NCI-H1417 treated with DMSO at 0.1 percent for 48 hours (cell line): ENCODE measurements around the gene ARF5.
A peak's percentile ranks its signal among the peaks of the same experiment; 100 is the strongest.
"Not testable (repeated sequence)": the region's sequence is repeated elsewhere in the genome, so short reads cannot be mapped to it uniquely, and the experiment has no call there.

Experiments
- DNase-seq: peaks from one replicate; lab custom pipeline; 2025; lab: John Stamatoyannopoulos, UW

Gene ARF5

DNA sequence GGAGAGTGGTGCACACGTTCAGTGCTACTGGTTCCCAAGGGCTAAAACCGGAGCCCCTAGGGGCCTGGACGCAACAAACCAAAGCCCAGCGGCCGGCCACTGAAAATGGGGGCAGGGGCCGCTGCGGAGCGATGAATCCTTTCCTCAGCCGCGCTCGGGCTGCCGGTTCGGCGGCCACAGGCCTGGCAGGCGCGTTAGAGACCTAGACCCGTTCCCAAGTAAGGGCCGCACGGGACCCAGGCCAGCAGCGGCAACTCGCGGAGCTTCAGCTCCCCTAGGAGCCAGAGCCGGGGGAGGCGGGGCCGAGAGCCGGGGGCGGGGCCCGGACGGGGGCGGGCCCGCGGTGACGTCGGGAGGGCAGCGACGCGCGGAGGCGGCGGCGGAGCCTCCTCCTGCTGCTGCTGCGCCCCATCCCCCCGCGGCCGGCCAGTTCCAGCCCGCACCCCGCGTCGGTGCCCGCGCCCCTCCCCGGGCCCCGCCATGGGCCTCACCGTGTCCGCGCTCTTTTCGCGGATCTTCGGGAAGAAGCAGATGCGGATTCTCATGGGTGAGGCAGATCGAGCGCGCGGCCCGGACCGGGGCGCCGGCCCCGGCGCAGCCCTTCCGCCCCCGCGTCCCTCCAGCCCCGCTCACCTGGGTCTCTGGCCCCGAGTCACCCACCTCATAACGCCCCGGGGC is at the start of gene ARF5:
Gene ARF5 (plus strand): TSS at position 393 of the 678 bp plus-strand sequence. CDS start 88 bp downstream, at position 481.
- DNase-seq = peak; percentile 9

- DNase-seq = no peak
Observed at GRCh38 chr7:127539116-127539515, 49.1 kb upstream of the ARF5 start.

DNA sequence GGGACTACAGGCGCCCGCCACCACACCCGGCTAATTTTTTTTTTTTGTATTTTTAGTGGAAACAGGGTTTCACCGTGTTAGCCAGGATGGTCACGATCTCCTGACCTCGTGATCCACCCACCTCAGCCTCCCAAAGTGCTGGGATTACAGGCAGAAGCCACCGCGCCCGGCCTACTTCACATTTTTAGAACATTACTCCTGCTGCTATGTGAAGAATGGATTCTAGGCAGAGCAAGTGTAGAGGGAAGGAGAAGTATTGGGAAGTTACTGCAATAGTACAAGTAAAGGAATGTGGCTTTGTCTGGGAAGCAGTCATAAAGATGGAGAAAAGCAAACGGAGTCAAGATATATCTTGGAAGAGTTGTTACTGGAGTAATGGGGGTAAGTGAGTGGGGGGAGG is 47.8 kb upstream of the ARF5 start:
- not testable (repeated sequence) for DNase-seq

- no peak for DNase-seq
Observed at GRCh38 chr7:127541548-127541947, 46.7 kb upstream of the ARF5 start.

- no peak for DNase-seq
Observed at GRCh38 chr7:127546313-127546712, 41.9 kb upstream of the ARF5 start.

DNA sequence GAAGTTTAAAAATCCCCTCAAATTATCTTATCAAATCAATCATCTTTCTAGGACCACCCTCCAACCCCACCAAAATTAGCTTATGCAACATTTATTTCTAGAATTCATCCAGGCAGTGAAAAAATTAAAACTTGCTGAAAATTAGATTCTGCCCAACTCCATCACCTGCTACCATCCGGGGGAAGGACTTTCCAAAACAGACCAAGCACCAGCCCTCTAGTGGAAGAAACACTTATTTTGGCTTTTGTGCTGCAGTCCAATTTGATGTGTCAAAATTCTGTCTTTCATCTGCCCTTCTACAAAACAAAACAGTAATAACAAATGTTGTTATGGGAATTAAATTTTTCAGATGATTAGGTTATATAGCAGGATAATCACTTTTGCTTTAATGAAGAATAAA is 38.0 kb upstream of the ARF5 start:
- DNase-seq = no peak

DNA sequence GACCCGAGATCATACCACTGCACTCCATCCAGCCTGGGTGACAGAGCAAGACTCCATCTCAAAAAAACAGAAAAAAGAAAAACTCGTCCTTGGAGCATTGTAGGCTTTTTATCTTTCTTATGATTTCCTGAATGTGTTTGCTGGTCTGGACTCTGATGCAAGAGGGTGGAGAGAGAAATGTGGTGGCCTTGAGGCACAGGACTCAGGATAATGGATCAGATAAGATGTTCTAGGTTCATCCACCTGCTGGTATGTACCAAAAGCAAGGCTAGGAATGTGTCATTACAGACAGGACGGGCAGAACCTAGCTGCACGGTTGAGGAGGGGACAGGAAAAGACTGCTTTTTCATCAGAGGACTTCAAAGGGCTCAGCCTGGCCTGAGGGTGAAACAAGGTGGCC is 36.3 kb upstream of the ARF5 start:
- no peak for DNase-seq

DNA sequence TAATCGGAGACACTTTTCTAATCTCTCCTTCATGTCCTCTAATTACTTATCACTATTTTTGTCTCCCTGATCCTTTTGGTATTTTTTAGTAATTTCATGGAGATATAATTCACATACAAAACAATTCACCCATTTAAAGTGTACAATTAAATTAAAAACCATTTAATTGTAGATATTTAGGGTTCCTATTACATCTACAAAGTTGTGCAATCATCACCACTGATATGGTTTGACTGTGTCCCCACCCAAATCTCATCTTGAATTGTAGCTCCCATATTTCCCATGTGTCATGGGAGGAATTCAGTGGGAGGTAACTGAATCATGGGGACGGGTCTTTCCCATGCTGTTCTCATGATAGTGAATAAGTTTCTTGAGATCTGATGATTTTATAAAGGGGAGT is 31.8 kb upstream of the ARF5 start:
- DNase-seq = no peak

DNA sequence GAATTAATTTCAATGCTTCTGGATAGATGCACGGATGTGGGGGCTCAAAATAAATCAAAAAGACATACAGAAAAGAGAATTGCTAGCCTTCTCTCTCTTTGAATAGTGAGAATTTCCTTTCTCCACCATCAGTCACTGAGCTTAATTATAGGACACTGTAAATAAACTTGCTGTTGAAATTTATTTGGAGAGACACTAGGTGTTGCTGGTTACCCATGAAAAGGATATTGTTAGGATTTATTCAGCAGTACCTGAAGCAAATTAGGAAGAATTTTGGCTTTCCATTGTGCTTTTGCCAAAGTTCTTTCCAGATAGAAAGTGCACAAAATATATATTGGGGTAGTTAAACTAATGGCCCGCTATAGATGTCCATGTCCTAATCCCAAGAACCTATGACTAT is 30.4 kb upstream of the ARF5 start:
- DNase-seq = no peak

GRCh38 chr7:127566242-127566641 is 22.0 kb upstream of the ARF5 start:
- DNase-seq = no peak

- not testable (repeated sequence) for DNase-seq
Observed at GRCh38 chr7:127568034-127568433, 20.2 kb upstream of the ARF5 start.

DNA sequence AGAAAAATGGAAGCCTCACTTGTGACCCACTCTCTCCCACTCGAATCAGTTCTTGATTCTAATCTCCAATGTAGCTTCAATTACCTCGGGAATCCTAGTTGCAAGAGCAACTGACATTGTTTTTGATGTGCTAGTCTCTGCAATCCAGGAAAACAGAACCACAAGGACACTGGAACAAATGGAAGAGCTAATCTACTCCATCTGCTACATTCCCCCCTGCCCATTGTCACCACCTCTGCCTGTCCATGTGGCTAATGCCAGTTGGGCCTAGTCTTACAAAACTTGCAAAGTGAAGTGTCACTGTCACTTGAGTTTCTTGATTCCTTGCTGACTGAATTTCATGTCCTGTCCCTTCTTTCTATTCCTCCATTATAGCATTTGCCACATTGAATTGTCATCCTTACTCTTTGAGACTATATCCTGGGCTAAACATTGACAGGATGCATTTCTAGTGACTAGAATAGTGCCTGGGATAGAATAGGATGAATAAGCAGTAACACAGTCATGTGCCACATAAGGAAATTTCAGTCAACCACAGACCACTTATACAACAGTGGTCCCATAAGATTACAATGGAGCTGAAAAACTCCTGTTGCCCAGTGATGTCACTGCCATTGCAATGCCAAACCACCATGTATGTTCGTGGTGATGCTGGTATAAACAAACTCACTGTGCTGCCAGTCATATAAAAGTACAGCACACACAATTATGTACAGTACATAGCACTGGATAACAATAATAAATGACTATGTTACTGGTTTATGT is 16.3 kb upstream of the ARF5 start:
- no peak for DNase-seq

- DNase-seq = no peak
Observed at GRCh38 chr7:127578036-127578684, 10.1 kb upstream of the ARF5 start.

- no peak for DNase-seq
Observed at GRCh38 chr7:127578711-127579275, 9.4 kb upstream of the ARF5 start.

DNA sequence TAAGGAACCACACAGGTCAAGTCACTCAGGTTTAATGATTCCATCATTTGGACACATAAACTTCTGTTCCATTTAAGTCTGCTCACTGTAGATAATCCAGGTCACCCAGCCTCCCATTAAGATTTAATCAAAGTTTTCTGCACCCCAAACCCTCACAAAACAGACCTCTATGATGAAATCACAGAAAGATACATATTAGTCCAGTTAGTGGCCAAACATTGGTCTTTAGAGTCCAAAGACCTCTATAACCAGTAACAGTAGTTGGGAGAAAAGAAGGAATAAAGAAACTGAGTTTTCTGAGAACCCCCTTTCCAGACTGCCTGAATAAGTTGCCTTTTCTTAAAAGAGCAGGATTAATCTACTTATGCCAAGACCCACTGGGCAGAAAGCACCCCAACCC is 7.6 kb upstream of the ARF5 start:
- DNase-seq = no peak

- DNase-seq = no peak
Observed at GRCh38 chr7:127581716-127582115, 6.5 kb upstream of the ARF5 start.

DNA sequence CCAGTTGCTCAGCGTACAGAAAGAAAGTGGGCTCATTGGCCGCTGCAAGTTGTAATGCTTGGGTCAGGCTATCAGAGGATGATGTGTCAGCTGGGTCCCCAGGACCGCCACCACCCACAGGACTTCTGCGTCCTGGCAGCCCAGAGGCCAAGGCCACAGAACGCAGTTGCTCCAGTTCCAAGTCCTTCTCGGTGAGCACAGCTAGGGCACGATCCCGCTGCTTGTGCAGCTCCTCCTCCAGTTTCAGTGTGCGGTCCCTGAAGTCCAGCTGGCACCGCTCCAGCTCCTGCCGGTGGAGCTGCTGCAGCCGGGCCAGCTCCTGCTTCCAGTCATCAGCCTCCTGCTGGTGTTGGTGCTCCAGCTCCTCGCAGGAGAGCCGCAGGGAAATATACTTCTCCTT is 5.8 kb upstream of the ARF5 start:
- DNase-seq = no peak

GRCh38 chr7:127584648-127585043 is 3.6 kb upstream of the ARF5 start:
- DNase-seq = no peak

- DNase-seq = peak; percentile 26
Observed at GRCh38 chr7:127585044-127585953, 2.9 kb upstream of the ARF5 start, which contains the start of gene GCC1. TSS of gene GCC1 (minus strand) at chr7:127585596. CDS start at chr7:127585182, 414 bp downstream.

GRCh38 chr7:127586346-127586745 is 1.9 kb upstream of the ARF5 start:
- no peak for DNase-seq

DNA sequence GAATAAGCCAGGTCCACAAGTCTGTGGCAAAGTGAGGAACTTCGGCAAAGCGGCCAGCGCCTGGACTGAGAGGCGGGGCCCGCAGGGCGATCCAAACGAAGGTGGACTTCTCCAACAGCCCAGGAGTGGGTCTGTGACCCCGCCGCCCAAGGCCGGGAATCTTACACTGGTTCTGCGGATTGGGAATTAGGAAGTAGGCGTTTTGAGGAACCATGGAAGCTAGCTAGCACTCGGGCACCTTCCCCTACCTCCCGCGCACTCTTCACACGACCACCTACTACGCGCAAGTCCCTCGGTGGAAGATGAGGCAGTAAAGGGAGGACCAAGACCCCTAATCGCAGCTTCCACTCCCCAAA is 570 bp upstream of the ARF5 start:
- no peak for DNase-seq
